Measurements from ENCODE around the gene PIGB.

DNA sequence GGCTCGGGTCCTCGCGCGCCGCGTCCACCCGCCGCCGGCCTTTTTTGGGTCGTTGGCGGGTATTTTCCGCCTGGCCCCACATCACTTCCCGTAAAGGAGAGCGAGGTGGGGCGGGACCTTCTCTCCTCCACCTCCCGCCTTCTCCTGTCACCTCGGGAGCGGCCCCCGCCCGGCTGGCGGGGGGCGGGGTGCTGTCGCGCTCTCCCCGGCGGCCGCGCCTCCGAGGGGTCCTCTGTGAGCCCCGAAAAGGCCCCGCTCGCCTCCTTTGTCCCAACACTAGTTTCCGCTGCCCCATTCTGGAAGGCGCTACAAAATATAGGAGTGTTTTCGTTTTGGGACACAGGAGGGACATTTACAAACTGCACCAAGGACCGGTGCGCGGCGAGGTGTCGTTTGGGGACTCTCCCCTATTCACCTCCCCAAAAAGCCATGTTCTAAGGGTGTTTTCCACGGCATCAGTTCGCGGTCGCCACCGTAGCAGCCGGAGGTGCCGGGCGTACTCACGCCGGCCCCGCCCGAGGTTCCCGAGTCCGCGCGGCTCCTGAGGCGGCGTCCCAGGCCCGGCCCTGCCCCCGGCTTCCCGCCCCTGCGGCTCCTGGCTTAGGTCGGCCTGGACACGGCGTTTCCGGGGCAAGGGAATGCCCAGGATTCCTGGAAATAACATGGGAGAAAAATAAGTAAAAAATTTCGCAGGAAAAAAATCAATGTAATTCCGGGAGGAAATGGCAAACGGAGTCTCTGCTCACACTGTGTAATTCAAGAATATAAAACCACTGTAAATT lies 29.1 kb upstream of the PIGB start, which contains the start of gene RAB27A:
- TF ChIP-seq POLR2A (IDR thresholded peaks at IDR 0.05): peak in 2 of 4 donors; percentile 37 to 40
- TF ChIP-seq, protein P1, sequence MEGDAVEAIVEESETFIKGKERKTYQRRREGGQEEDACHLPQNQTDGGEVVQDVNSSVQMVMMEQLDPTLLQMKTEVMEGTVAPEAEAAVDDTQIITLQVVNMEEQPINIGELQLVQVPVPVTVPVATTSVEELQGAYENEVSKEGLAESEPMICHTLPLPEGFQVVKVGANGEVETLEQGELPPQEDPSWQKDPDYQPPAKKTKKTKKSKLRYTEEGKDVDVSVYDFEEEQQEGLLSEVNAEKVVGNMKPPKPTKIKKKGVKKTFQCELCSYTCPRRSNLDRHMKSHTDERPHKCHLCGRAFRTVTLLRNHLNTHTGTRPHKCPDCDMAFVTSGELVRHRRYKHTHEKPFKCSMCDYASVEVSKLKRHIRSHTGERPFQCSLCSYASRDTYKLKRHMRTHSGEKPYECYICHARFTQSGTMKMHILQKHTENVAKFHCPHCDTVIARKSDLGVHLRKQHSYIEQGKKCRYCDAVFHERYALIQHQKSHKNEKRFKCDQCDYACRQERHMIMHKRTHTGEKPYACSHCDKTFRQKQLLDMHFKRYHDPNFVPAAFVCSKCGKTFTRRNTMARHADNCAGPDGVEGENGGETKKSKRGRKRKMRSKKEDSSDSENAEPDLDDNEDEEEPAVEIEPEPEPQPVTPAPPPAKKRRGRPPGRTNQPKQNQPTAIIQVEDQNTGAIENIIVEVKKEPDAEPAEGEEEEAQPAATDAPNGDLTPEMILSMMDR (IDR thresholded peaks at IDR 0.05): no peak

All from esophagus squamous epithelium (tissue), 4 donors.